HL-60 (cell line): ENCODE measurements around the gene SPATA31E1.

Experiments used
- DNase-seq, 2 experiments: peaks; one replicate each; pipeline ENCODE4 v3.0.0-alpha.2; 2010 to 2020; ENCODE audit warnings: low read depth in 1 of 2, low spot score in 1 of 2
- H3K27ac ChIP-seq: fragments of 250-450 bp; sonication (Bioruptor Pico); replicated peaks from 2 replicates; pipeline ENCODE4 v1.5.1; 2020; ENCODE audit warnings: mild to moderate bottlenecking, moderate library complexity
- H3K27me3 ChIP-seq: fragments of 250-450 bp; sonication (Bioruptor Pico); 2 replicates; pipeline ENCODE4 v1.5.1; 2021; ENCODE audit warnings: mild to moderate bottlenecking, moderate library complexity; ENCODE audit not compliant: insufficient read depth, poor library complexity, severe bottlenecking
- H3K4me3 ChIP-seq: replicated peaks from 2 replicates; pipeline ENCODE4 v1.5.1; 2011; ENCODE audit warnings: mild to moderate bottlenecking, control low read depth, low read length; ENCODE audit not compliant: insufficient read depth
- CTCF ChIP-seq: IDR thresholded peaks from one replicate; pipeline ENCODE4 v1.5.1; 2011; ENCODE audit warnings: low read length, control low read depth, inconsistent platforms; ENCODE audit not compliant: insufficient read depth
- GABPA ChIP-seq: IDR thresholded peaks from 2 replicates; pipeline ENCODE4 v1.6.1; 2012; ENCODE audit warnings: low read depth
- POLR2AphosphoS5 ChIP-seq: IDR thresholded peaks from 2 replicates; pipeline ENCODE4 v1.6.1; 2012; ENCODE audit warnings: low read depth
- REST ChIP-seq: IDR thresholded peaks from 2 replicates; pipeline ENCODE4 v1.6.1; 2012; ENCODE audit warnings: low read depth; ENCODE audit not compliant: insufficient replicate concordance
- SPI1 ChIP-seq: IDR thresholded peaks from 2 replicates; pipeline ENCODE4 v1.6.1; 2012; ENCODE audit warnings: low read depth, mild to moderate bottlenecking, borderline replicate concordance

The SPATA31E1 gene

GRCh38 chr9:87883990-87884389, 1.3 kb downstream of the SPATA31E1 start:
- no peak for DNase-seq
- TF ChIP-seq CTCF (no peak), GABPA (no peak), POLR2AphosphoS5 (no peak), REST (no peak), SPI1 (no peak)
- Histone ChIP-seq H3K27me3 (no peaks in the 10 kb centered on the region), H3K27ac (no peak overlapping the region), H3K4me3 (no peak overlapping the region)

GRCh38 chr9:87884578-87885459, 2.1 kb downstream of the SPATA31E1 start:
- no peak overlapping the region for H3K27ac ChIP-seq
- no peak overlapping the region for H3K4me3 ChIP-seq
- DNase-seq: no peak
- H3K27me3 ChIP-seq: no peaks in the 10 kb centered on the region
- TF ChIP-seq POLR2AphosphoS5: no peak

DNA sequence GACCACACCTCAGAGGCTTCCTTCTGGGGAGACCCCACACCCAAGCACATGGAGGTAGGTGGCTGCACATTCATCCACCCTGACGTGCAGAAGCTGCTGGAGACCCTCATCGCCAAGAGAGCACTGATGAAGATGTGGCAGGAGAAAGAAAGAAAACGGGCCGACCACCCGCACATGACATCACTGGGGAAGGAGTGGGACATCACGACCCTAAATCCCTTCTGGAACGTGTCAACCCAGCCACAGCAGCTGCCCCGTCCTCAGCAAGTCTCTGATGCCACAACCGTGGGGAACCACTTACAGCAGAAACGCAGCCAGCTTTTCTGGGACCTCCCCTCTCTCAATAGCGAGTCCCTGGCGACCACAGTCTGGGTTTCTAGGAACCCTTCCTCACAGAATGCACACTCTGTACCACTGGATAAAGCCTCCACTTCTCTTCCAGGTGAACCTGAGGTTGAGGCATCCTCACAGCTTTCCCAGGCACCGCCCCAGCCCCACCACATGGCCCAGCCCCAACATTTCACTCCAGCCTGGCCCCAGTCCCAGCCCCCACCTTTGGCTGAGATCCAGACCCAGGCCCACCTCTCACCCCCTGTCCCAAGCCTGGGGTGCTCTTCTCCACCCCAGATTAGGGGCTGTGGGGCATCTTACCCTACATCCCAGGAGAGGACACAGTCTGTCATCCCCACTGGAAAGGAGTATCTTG, 3.0 kb downstream of the SPATA31E1 start:
- H3K27me3 ChIP-seq: no peaks in the 10 kb centered on the region
- no peak for DNase-seq
- no peak overlapping the region for H3K4me3 ChIP-seq
- H3K27ac ChIP-seq: no peak overlapping the region
- no peak for TF ChIP-seq CTCF
- TF ChIP-seq POLR2AphosphoS5: no peak
- no peak for TF ChIP-seq GABPA
- no peak for TF ChIP-seq REST
- TF ChIP-seq SPI1: no peak

GRCh38 chr9:87886210-87886932, 3.7 kb downstream of the SPATA31E1 start:
- no peak overlapping the region for H3K4me3 ChIP-seq
- no peak for DNase-seq
- TF ChIP-seq POLR2AphosphoS5: no peak
- no peak for TF ChIP-seq REST
- TF ChIP-seq CTCF: no peak
- no peak for TF ChIP-seq SPI1
- no peak for TF ChIP-seq GABPA
- no peaks in the 10 kb centered on the region for H3K27me3 ChIP-seq
- no peak overlapping the region for H3K27ac ChIP-seq
